ENCODE measurements around the gene MAP2K3.
"Not testable (repeated sequence)": the region's sequence is repeated elsewhere in the genome, so short reads cannot be mapped to it uniquely, and the experiment has no call there.

The MAP2K3 gene

GRCh38 chr17:21310766-21311602, 26.5 kb downstream of the MAP2K3 start:
- DNase-seq: not testable (repeated sequence)

- DNase-seq: no peak
These were observed 28.8 kb downstream of the MAP2K3 start for GRCh38 chr17:21313320-21313719.

GRCh38 chr17:21313761-21314160, 29.2 kb downstream of the MAP2K3 start:
- DNase-seq: not testable (repeated sequence)

- not testable (repeated sequence) for DNase-seq
These were observed 29.8 kb downstream of the MAP2K3 start for GRCh38 chr17:21314261-21314664.

GRCh38 chr17:21314701-21315111, 30.2 kb downstream of the MAP2K3 start:
- DNase-seq: not testable (repeated sequence)

GRCh38 chr17:21315246-21316000, 30.9 kb downstream of the MAP2K3 start:
- DNase-seq: not testable (repeated sequence)

- DNase-seq: not testable (repeated sequence)
These were observed 31.8 kb downstream of the MAP2K3 start for GRCh38 chr17:21316212-21316886.

GRCh38 chr17:21316887-21317500, 32.5 kb downstream of the MAP2K3 start:
- not testable (repeated sequence) for DNase-seq

GRCh38 chr17:21317821-21318220, 33.3 kb downstream of the MAP2K3 start:
- DNase-seq: not testable (repeated sequence)

GRCh38 chr17:21318439-21318838, 33.9 kb downstream of the MAP2K3 start:
- DNase-seq: no peak

GRCh38 chr17:21318856-21319255, 34.3 kb downstream of the MAP2K3 start:
- not testable (repeated sequence) for DNase-seq

- DNase-seq: not testable (repeated sequence)
These were observed 34.7 kb downstream of the MAP2K3 start for GRCh38 chr17:21319256-21319655.

GRCh38 chr17:21319686-21320375, 35.3 kb downstream of the MAP2K3 start:
- not testable (repeated sequence) for DNase-seq

- not testable (repeated sequence) for DNase-seq
These were observed 35.9 kb downstream of the MAP2K3 start for GRCh38 chr17:21320430-21320829.

GRCh38 chr17:21321061-21321460, 36.5 kb downstream of the MAP2K3 start:
- DNase-seq: not testable (repeated sequence)

- DNase-seq: not testable (repeated sequence)
These were observed 37.3 kb downstream of the MAP2K3 start for GRCh38 chr17:21321744-21322191.

GRCh38 chr17:21323257-21324111, 39.0 kb downstream of the MAP2K3 start:
- not testable (repeated sequence) for DNase-seq

- not testable (repeated sequence) for DNase-seq
These were observed 40.2 kb downstream of the MAP2K3 start for GRCh38 chr17:21324741-21325140.

- DNase-seq: not testable (repeated sequence)
These were observed 43.4 kb downstream of the MAP2K3 start for GRCh38 chr17:21327921-21328320.

GRCh38 chr17:21328778-21329177, 44.3 kb downstream of the MAP2K3 start:
- DNase-seq: not testable (repeated sequence)

Measured in fibroblast of skin of abdomen (primary cell).